ENCODE results near the gene PPP2R5A. TPM values are rescaled to one million over a fixed set of nuclear protein-coding genes. Genes with fewer than 3 reads are reported as not detected.
A peak's percentile ranks its signal among the peaks of the same experiment; 100 is the strongest.

PPP2R5A gene
- total RNA-seq, 4 donors from 2014 or later: 32.2 to 68.3 (median 51.8) TPM

DNA sequence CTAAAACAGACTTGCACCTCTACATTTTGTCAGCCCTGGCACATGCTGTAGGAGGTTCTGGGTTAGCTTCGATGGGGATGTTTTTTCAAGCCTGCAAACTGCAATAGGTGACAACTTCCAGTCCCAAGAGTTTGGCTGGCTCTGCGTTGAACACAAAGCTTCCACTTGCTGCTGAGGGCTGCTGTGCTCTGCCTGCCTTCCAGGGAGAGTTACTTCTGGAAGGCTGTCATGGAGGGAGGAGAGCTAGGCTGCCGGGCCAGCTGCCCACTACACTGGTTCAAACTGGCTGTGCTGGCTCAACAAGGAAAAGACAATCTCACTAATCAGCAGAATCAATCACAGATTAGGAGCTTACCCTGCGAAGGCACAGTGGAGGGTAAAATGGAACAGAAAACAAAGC lies 46.7 kb upstream of the PPP2R5A start:
- H3K27me3 ChIP-seq: no peaks in the 10 kb centered on the region
- H3K9me3 ChIP-seq: no peaks in the 10 kb centered on the region
- H3K27ac ChIP-seq: peak overlapping the region; percentile 16 to 68 (median 34)
- in situ Hi-C loops (cut with MboI; ENCODE audit: low pct_ligation_motif_present in 1 of 4, low pct_unique_long_range_greater_than_20kb in 1 of 4, low sequenced_read_pairs in 3 of 4): no loop called here
- DNase-seq: no peak
- TF ChIP-seq POLR2AphosphoS5 (IDR thresholded peaks at IDR 0.05): no peak
- TF ChIP-seq, protein P1, sequence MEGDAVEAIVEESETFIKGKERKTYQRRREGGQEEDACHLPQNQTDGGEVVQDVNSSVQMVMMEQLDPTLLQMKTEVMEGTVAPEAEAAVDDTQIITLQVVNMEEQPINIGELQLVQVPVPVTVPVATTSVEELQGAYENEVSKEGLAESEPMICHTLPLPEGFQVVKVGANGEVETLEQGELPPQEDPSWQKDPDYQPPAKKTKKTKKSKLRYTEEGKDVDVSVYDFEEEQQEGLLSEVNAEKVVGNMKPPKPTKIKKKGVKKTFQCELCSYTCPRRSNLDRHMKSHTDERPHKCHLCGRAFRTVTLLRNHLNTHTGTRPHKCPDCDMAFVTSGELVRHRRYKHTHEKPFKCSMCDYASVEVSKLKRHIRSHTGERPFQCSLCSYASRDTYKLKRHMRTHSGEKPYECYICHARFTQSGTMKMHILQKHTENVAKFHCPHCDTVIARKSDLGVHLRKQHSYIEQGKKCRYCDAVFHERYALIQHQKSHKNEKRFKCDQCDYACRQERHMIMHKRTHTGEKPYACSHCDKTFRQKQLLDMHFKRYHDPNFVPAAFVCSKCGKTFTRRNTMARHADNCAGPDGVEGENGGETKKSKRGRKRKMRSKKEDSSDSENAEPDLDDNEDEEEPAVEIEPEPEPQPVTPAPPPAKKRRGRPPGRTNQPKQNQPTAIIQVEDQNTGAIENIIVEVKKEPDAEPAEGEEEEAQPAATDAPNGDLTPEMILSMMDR (IDR thresholded peaks at IDR 0.05): no peak
- TF ChIP-seq POLR2A (IDR thresholded peaks at IDR 0.05): no peak
- no peak for TF ChIP-seq EP300 (IDR thresholded peaks at IDR 0.05; ENCODE audit: low read depth)
- intact Hi-C loops (cut with DNase I; ENCODE audit: low total_unique reads): no loop called here
- H3K4me1 ChIP-seq: peaks cover 25 to 64% (median 41%) of the 10 kb centered on the region in 4 donors
- no peaks in the 10 kb centered on the region for H3K36me3 ChIP-seq
- H3K4me3 ChIP-seq: no peak overlapping the region
- WGBS, 2 donors (ENCODE audit: low coverage in 1 of 2): 43% methylated on average over 4 of the region's 4 CpGs; no CpG with 5 or more reads in 1 of the 2 donors

DNA sequence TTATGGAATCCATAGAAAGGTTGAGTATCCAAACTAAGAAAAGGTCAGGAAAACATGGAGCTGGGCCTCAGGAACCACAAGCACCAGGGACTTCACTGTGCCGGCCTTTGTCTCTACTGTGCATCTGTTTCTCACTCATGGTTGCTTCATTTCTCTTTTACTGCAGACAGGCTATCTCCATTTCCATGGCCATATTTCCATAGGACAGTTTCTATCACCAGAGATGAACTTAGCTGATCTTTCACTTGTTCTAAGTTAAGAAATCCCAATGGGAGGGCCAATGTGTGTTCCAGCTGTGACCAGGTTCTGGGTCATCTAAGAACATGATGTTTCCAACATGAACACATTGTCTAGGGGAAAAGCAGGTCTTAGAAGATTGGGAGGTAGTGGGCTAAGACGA lies 43.7 kb upstream of the PPP2R5A start:
- Histone ChIP-seq H3K4me1 (peaks cover 16 to 43% (median 27%) of the 10 kb centered on the region in 4 donors), H3K9me3 (no peaks in the 10 kb centered on the region), H3K27me3 (no peaks in the 10 kb centered on the region), H3K36me3 (no peaks in the 10 kb centered on the region), H3K4me3 (no peak overlapping the region), H3K27ac (peak overlapping the region in 2 of 4 donors; percentile 38 to 65)
- DNase-seq: no peak
- WGBS, 2 donors (ENCODE audit: low coverage in 1 of 2): 91% methylated on average over 2 of the region's 2 CpGs
- intact Hi-C loops (cut with DNase I; ENCODE audit: low total_unique reads) (loop anchor here (10.0 kb wide), 1 partner anchor 553 kb away; the partner anchor contains the start of genes NSL1 and TATDN3), in situ Hi-C loops (cut with MboI; ENCODE audit: low pct_ligation_motif_present in 1 of 4, low pct_unique_long_range_greater_than_20kb in 1 of 4, low sequenced_read_pairs in 3 of 4) (no loop called here)
- TF ChIP-seq, protein P1 (IDR thresholded peaks at IDR 0.05): no peak
- no peak for TF ChIP-seq POLR2AphosphoS5 (IDR thresholded peaks at IDR 0.05)

DNA sequence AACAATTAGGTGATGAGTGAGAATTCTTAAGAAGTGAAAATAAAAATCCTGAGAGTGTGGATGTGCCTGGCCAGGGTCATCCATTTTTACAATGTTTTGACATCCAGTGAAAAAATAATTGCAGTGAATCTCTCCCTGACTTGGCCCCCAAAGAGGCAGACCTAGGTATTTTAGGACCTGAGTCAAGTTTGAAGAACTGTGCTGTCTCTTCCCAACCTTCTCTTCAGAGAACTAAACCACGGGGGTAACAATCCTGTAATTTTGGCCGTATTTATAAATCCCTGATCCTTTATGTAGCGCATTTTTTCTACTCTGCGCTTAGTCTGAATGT lies 43.3 kb upstream of the PPP2R5A start:
- in situ Hi-C loops (cut with MboI; ENCODE audit: low pct_ligation_motif_present in 1 of 4, low pct_unique_long_range_greater_than_20kb in 1 of 4, low sequenced_read_pairs in 3 of 4): no loop called here
- Histone ChIP-seq H3K4me1 (peaks cover 12 to 39% (median 23%) of the 10 kb centered on the region in 4 donors), H3K9me3 (no peaks in the 10 kb centered on the region), H3K27me3 (no peaks in the 10 kb centered on the region), H3K4me3 (no peak overlapping the region), H3K27ac (peak overlapping the region; percentile 17 to 65 (median 50)), H3K36me3 (no peaks in the 10 kb centered on the region)
- intact Hi-C loops (cut with DNase I; ENCODE audit: low total_unique reads): loop anchor here (10.0 kb wide), 1 partner anchor 553 kb away; the partner anchor contains the start of genes NSL1 and TATDN3
- TF ChIP-seq, protein P1 (IDR thresholded peaks at IDR 0.05): no peak
- TF ChIP-seq POLR2AphosphoS5 (IDR thresholded peaks at IDR 0.05) (no peak), EP300 (IDR thresholded peaks at IDR 0.05; ENCODE audit: low read depth) (no peak)
- no peak for DNase-seq
- WGBS, 2 donors (ENCODE audit: low coverage in 1 of 2): 84% methylated on average over 4 of the region's 4 CpGs; no CpG with 5 or more reads in 1 of the 2 donors

DNA sequence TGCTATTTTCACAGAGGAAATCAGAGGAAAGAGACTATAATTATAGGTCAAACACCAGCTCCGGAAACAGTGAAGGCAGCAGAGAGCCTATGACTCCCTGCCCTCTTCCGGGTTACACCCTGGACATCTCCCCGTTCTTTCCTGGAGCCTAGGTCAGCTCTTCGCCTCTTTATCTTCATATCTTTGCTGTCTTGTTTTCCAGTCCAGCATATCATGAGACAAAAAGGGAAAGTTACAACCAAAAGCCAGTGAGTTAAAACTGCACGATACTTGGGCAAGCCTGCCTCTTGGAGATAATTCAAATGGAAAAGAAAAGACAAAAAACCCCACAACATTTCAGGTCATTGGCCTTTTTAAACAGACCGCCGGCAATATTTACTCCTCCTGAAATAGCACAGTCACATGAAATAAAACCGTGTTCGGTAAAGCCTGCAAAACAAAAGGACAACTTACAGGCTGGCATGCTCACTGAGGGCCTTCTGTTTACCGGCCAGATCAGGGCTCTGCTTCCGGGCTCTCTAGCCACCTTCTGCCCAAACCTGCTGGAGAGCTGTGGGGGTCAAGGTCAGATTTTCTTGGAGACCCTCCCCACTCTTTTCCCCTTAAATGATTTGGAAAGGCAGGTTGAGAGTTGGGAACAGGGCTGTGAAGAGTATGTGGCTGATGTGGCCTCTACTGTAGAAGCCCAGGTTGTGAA lies 42.8 kb upstream of the PPP2R5A start:
- TF ChIP-seq, protein P1 (IDR thresholded peaks at IDR 0.05): no peak
- TF ChIP-seq POLR2AphosphoS5 (IDR thresholded peaks at IDR 0.05): no peak
- TF ChIP-seq EP300 (IDR thresholded peaks at IDR 0.05; ENCODE audit: low read depth): no peak
- no peak for TF ChIP-seq POLR2A (IDR thresholded peaks at IDR 0.05)
- WGBS, 2 donors (ENCODE audit: low coverage in 1 of 2): 22 to 68% methylated on average over 8 to 11 of the region's 11 CpGs
- Histone ChIP-seq H3K4me3 (no peak overlapping the region), H3K9me3 (no peaks in the 10 kb centered on the region), H3K27me3 (no peaks in the 10 kb centered on the region), H3K27ac (peak overlapping the region; percentile 17 to 65 (median 50)), H3K4me1 (peaks cover 12 to 34% (median 18%) of the 10 kb centered on the region in 4 donors), H3K36me3 (no peaks in the 10 kb centered on the region)
- DNase-seq: no peak
- in situ Hi-C loops (cut with MboI; ENCODE audit: low pct_ligation_motif_present in 1 of 4, low pct_unique_long_range_greater_than_20kb in 1 of 4, low sequenced_read_pairs in 3 of 4): no loop called here
- intact Hi-C loops (cut with DNase I; ENCODE audit: low total_unique reads): loop anchor here (10.0 kb wide), 1 partner anchor 552 kb away; the partner anchor contains the start of genes NSL1 and TATDN3
